Muscle layer of duodenum (tissue), 2 donors: ENCODE results near the gene RD3L.

Experiments used
- H3K27ac ChIP-seq: one replicate; pipeline ENCODE4 v1.7.0; 2013; ENCODE audit warnings: mild to moderate bottlenecking, low read length
- H3K27me3 ChIP-seq: one replicate; pipeline ENCODE4 v1.7.0; 2013; ENCODE audit warnings: low read depth, mild to moderate bottlenecking, control low read depth, low read length
- H3K36me3 ChIP-seq, 2 donors: one replicate each; pipeline ENCODE4 v1.7.0; 2013; ENCODE audit warnings: low read length in 2 of 2, control low read depth in 1 of 2, mild to moderate bottlenecking in 1 of 2; ENCODE audit not compliant: insufficient read depth in 2 of 2, control insufficient read depth in 1 of 2
- H3K4me1 ChIP-seq, 2 donors: one replicate each; pipeline ENCODE4 v1.7.0; 2013; ENCODE audit warnings: low read length in 2 of 2, mild to moderate bottlenecking in 2 of 2, control low read depth in 1 of 2, moderate library complexity in 1 of 2; ENCODE audit not compliant: insufficient read depth in 2 of 2, control insufficient read depth in 1 of 2
- H3K4me3 ChIP-seq, 2 donors: one replicate each; pipeline ENCODE4 v1.7.0; 2013; ENCODE audit warnings: low read length in 2 of 2, low read depth in 1 of 2, mild to moderate bottlenecking in 1 of 2
- H3K9me3 ChIP-seq, 2 donors: one replicate each; pipeline ENCODE4 v1.7.0; 2013; ENCODE audit warnings: low read length in 2 of 2, control low read depth in 1 of 2, mild to moderate bottlenecking in 1 of 2; ENCODE audit not compliant: control insufficient read depth in 1 of 2
- donor health status: healthy.

RD3L gene

DNA sequence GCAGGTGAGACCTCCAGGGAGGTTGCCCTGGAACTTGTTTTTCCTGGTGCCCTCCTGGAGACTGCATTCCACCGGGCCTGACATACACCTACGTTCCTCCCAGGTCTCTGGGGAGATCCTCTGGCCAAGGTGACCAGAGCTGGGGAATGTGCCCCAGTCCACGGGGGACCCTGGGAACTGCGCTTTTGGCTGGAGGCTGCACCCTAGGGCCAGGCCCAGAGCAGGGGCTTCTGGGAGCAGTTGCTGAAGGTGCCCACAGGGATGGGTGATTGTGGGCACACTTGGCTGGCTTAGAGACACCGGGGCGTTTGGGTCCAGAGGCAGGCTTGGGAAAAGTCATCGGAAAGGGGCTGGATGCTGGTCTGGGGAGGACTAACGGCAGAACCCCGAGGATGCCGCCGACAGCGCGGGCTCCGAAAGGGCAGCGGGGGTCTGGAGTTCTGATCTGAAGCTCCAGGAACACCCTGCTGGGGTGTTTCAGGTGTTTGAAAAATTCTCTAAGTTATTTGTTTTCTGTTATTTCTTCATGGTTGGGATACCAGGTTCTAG, 50.6 kb downstream of the RD3L start:
- no peak overlapping the region for H3K4me3 ChIP-seq
- peaks cover 0 to 6% of the 10 kb centered on the region in 2 donors for H3K4me1 ChIP-seq
- no peaks in the 10 kb centered on the region for H3K27me3 ChIP-seq
- H3K9me3 ChIP-seq, result no peaks in the 10 kb centered on the region
- no peaks in the 10 kb centered on the region for H3K36me3 ChIP-seq
- no peak overlapping the region for H3K27ac ChIP-seq

GRCh38 chr14:103890821-103891666, 51.3 kb downstream of the RD3L start:
- H3K4me3 ChIP-seq, result no peak overlapping the region
- no peaks in the 10 kb centered on the region for H3K27me3 ChIP-seq
- no peaks in the 10 kb centered on the region for H3K9me3 ChIP-seq
- H3K36me3 ChIP-seq, result no peaks in the 10 kb centered on the region
- no peak overlapping the region for H3K27ac ChIP-seq
- peaks cover 0 to 6% of the 10 kb centered on the region in 2 donors for H3K4me1 ChIP-seq
